IMR-90 (cell line): ENCODE data around the gene PRDM5. TPM values are rescaled to one million over a fixed set of nuclear protein-coding genes. Genes with fewer than 3 reads are reported as not detected.

Experiments
- ATAC-seq: fragments of 200-7000 bp; cut with Tn5 transposase; 2 replicates; pipeline ENCODE4 v1.9.1; 2020; ENCODE audit warnings: low read depth, mild to moderate bottlenecking, moderate library complexity
- BruUV-seq: library from RNA; stranded (reverse); fragments of 400-500 nt; replicated peaks from 2 replicates; lab custom pipeline; 2021; lab: Mats Ljungman, UMichigan
- CTCF ChIA-PET: fragments of 300-600 bp; formaldehyde crosslinking; extraction: SDS; loops from one replicate; lab custom pipeline; 2021; ENCODE audit warnings: antibody characterized with exemption; lab: Yijun Ruan, JAX
- POLR2A ChIA-PET: fragments of 300-600 bp; sonication (Branson Sonifier 250); formaldehyde crosslinking; loops from one replicate; lab custom pipeline; 2022; ENCODE audit warnings: antibody characterized with exemption; ENCODE audit not compliant: unreplicated experiment; lab: Charles Lee
- DNase-seq: peaks from one replicate; pipeline ENCODE4 v3.0.0; 2013
- H2AFZ ChIP-seq: replicated peaks from 2 replicates; pipeline ENCODE3; 2013; ENCODE audit warnings: low read length, mild to moderate bottlenecking; ENCODE audit not compliant: poor library complexity
- H2AK5ac ChIP-seq: 2 replicates; pipeline ENCODE4 v1.6.1; 2013; ENCODE audit warnings: low read depth, low read length, inconsistent platforms
- H2AK9ac ChIP-seq: replicated peaks from 2 replicates; pipeline ENCODE3; 2013; ENCODE audit warnings: mild to moderate bottlenecking, low read depth, low read length, moderate library complexity; ENCODE audit not compliant: poor library complexity
- H2BK120ac ChIP-seq: 2 replicates; pipeline ENCODE4 v1.6.1; 2013; ENCODE audit warnings: low read depth, low read length, inconsistent platforms
- H2BK15ac ChIP-seq: 3 replicates; pipeline ENCODE4 v1.6.1; 2013; ENCODE audit warnings: low read depth, low read length, inconsistent platforms
- H2BK20ac ChIP-seq: 2 replicates; pipeline ENCODE4 v1.6.1; 2013; ENCODE audit warnings: low read depth, mild to moderate bottlenecking, inconsistent platforms, low read length, moderate library complexity
- H2BK5ac ChIP-seq: 2 replicates; pipeline ENCODE4 v1.6.1; 2013; ENCODE audit warnings: mild to moderate bottlenecking, low read depth, low read length, inconsistent platforms; ENCODE audit not compliant: poor library complexity, severe bottlenecking
- H3K14ac ChIP-seq: replicated peaks from 2 replicates; pipeline ENCODE4 v1.6.1; 2013; ENCODE audit warnings: low read depth, low read length, inconsistent platforms
- H3K18ac ChIP-seq: 2 replicates; pipeline ENCODE4 v1.6.1; 2013; ENCODE audit warnings: low read depth, low read length, control low read depth
- H3K23ac ChIP-seq: 2 replicates; pipeline ENCODE4 v1.6.1; 2013; ENCODE audit warnings: low read depth, low read length, inconsistent platforms
- H3K27ac ChIP-seq: 2 replicates; pipeline ENCODE4 v1.5.1; 2013; ENCODE audit warnings: mild to moderate bottlenecking, control low read depth, low read length; ENCODE audit not compliant: insufficient read depth
- H3K27me3 ChIP-seq: 2 replicates; pipeline ENCODE4 v1.6.1; 2013; ENCODE audit warnings: low read length; ENCODE audit not compliant: control insufficient read depth, insufficient read depth
- H3K36me3 ChIP-seq: 2 replicates; pipeline ENCODE4 v1.6.1; 2013; ENCODE audit warnings: low read length, mixed read lengths; ENCODE audit not compliant: control insufficient read depth, insufficient read depth
- H3K4ac ChIP-seq: 2 replicates; pipeline ENCODE4 v1.6.1; 2013; ENCODE audit warnings: low read depth, low read length, inconsistent platforms
- H3K4me1 ChIP-seq: 2 replicates; pipeline ENCODE4 v1.6.1; 2013; ENCODE audit warnings: low read length, mixed read lengths; ENCODE audit not compliant: control insufficient read depth, insufficient read depth
- H3K4me2 ChIP-seq: 2 replicates; pipeline ENCODE4 v1.6.1; 2013; ENCODE audit warnings: low read depth, mild to moderate bottlenecking, control low read depth, low read length, moderate library complexity
- H3K4me3 ChIP-seq: 2 replicates; pipeline ENCODE4 v1.5.1; 2013; ENCODE audit warnings: low read depth, mild to moderate bottlenecking, control low read depth, low read length, moderate library complexity; ENCODE audit not compliant: insufficient read depth
- H3K56ac ChIP-seq: 2 replicates; pipeline ENCODE4 v1.6.1; 2013; ENCODE audit warnings: low read length, inconsistent platforms; ENCODE audit not compliant: insufficient read depth; ENCODE audit errors: extremely low read depth
- H3K79me1 ChIP-seq, 2 experiments: 2 replicates each; pipeline ENCODE4 v1.6.1; 2013; ENCODE audit warnings: low read length in 2 of 2, inconsistent platforms in 1 of 2, low read depth in 1 of 2
- H3K9ac ChIP-seq: 2 replicates; pipeline ENCODE4 v1.6.1; 2013; ENCODE audit warnings: low read depth, low read length, control low read depth
- H3K9me1 ChIP-seq: 2 replicates; pipeline ENCODE4 v1.6.1; 2013; ENCODE audit warnings: low read length, inconsistent platforms; ENCODE audit not compliant: insufficient read depth
- H3K9me3 ChIP-seq: 2 replicates; pipeline ENCODE4 v1.6.1; 2013; ENCODE audit warnings: low read length; ENCODE audit not compliant: control insufficient read depth, insufficient read depth
- H4K20me1 ChIP-seq: 2 replicates; pipeline ENCODE4 v1.6.1; 2013; ENCODE audit warnings: low read length, inconsistent platforms; ENCODE audit not compliant: insufficient read depth
- H4K5ac ChIP-seq: 2 replicates; pipeline ENCODE4 v1.6.1; 2013; ENCODE audit warnings: mild to moderate bottlenecking, low read depth, low read length, control low read depth
- H4K8ac ChIP-seq, 2 experiments: 2 replicates each; pipeline ENCODE4 v1.6.1; 2013; ENCODE audit warnings: low read depth in 2 of 2, low read length in 2 of 2, control low read depth in 1 of 2, inconsistent platforms in 1 of 2
- H4K91ac ChIP-seq: 2 replicates; pipeline ENCODE4 v1.6.1; 2013; ENCODE audit warnings: low read depth, low read length, inconsistent platforms; ENCODE audit not compliant: insufficient read depth
- FOS ChIP-seq: fragments of 150-350 bp; IDR thresholded peaks from 2 replicates; pipeline ENCODE4 v1.6.1; 2016; ENCODE audit warnings: low read depth, low read length
- MAFK ChIP-seq: IDR thresholded peaks from 2 replicates; pipeline ENCODE4 v1.6.1; 2012; ENCODE audit warnings: low read depth, low read length, improper control_type of control experiment
- MAZ ChIP-seq: IDR thresholded peaks from 2 replicates; pipeline ENCODE4 v1.6.1; 2012; ENCODE audit warnings: low read depth, mild to moderate bottlenecking, low read length, improper control_type of control experiment, moderate library complexity, borderline replicate concordance
- NFE2L2 ChIP-seq: fragments of 150-350 bp; IDR thresholded peaks from 2 replicates; pipeline ENCODE4 v1.6.1; 2016; ENCODE audit warnings: low read depth, mild to moderate bottlenecking, low read length
- POLR2A ChIP-seq: IDR thresholded peaks from 2 replicates; pipeline ENCODE4 v1.6.1; 2012; ENCODE audit warnings: mild to moderate bottlenecking, low read depth, low read length
- SMC3 ChIP-seq: fragments of 150-350 bp; IDR thresholded peaks from 2 replicates; pipeline ENCODE4 v1.6.1; 2016; ENCODE audit warnings: low read depth, mild to moderate bottlenecking, antibody characterized with exemption, low read length, moderate library complexity
- WGBS, 2 experiments: methylation state at CpG; one replicate each; pipeline versions ENCODE4 v1.1.5 to v1.1.7; 2013; ENCODE audit warnings: missing lambda C conversion rate in 2 of 2; ENCODE audit not compliant: insufficient read length in 1 of 2; ENCODE audit errors: extremely low coverage in 2 of 2; 5-methylcytosine and 5-hydroxymethylcytosine counted together
- dilution Hi-C: fragments of 300-500 bp; cut with HindIII; formaldehyde crosslinking; loops from one replicate; pipeline ENCODE4 v1.14.3; 2018; ENCODE audit warnings: low sequenced_read_pairs; ENCODE audit not compliant: unreplicated experiment
- in situ Hi-C: fragments of 300-500 bp; cut with MboI; formaldehyde crosslinking; loops from 3 replicates; pipeline ENCODE4 v1.14.3; 2019; ENCODE audit warnings: low sequenced_read_pairs, inconsistent platforms, mixed read lengths
- intact Hi-C: fragments of 100-400 bp; cut with micrococcal nuclease; formaldehyde crosslinking; loops from 2 replicates; pipeline ENCODE4 v1.10.0; 2022
- polyA plus RNA-seq, 3 experiments: library from polyadenylated mRNA; depleted of rRNA; stranded (reverse); fragments of >200 nt; gene quantifications; 2 replicates each; pipeline ENCODE4 v1.2.3, GENCODE V29; 2012; ENCODE audit warnings: low replicate concordance in 1 of 3
- total RNA-seq: library from RNA; depleted of rRNA; stranded (reverse); fragments of >200 nt; gene quantifications from 2 replicates; pipeline ENCODE4 v1.2.3, GENCODE V29; 2012
- TF ChIP-seq, protein P1 (sequence below): fragments of 150-350 bp; IDR thresholded peaks from 2 replicates; pipeline ENCODE4 v1.6.1; 2016; ENCODE audit warnings: low read depth, mild to moderate bottlenecking, low read length, moderate library complexity, borderline replicate concordance
- TF ChIP-seq, protein P2 (sequence below): fragments of 150-350 bp; IDR thresholded peaks from 2 replicates; pipeline ENCODE4 v1.6.1; 2017; ENCODE audit warnings: mild to moderate bottlenecking, antibody characterized with exemption, low read length, low read depth
- TF ChIP-seq, protein P3 (sequence below): conservative IDR thresholded peaks from 2 replicates; pipeline ENCODE4 v1.5.1; 2012; ENCODE audit warnings: mild to moderate bottlenecking, low read depth, low read length, improper control_type of control experiment

The PRDM5 gene
- total and polyA plus RNA-seq, 2 of the 4 experiments (the other 2 are of a cell fraction): 4.1 to 10.8 TPM

DNA sequence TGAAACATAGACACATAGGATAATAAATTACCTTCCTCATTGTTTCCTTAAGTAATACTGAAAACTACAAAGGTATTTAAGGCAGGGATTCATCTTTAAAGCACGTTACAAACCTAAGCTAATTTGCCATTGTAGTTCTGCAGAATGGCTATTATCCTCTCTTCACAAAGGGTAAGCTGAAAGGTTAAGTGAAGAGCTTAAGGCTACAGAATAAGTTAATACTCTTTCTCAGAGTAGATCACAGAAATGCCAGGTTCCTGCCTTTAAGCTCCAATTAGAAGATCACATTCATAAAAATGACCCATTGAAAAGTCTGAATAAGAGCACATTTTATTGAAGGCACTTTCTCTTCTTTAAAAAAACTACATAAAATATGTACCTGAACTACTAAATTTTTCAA, 42.1 kb upstream of the PRDM5 start:
- Histone ChIP-seq H2AFZ (no peak overlapping the region), H3K9me3 (no peaks in the 10 kb centered on the region), H3K4me1 (no peaks in the 10 kb centered on the region), H3K27ac (no peak overlapping the region), H3K79me1 (no peaks in the 10 kb centered on the region), H3K27me3 (no peaks in the 10 kb centered on the region), H3K4me2 (no peak overlapping the region), H3K14ac (no peak overlapping the region), H2AK5ac (no peak overlapping the region), H3K9ac (no peak overlapping the region), H2BK120ac (no peak overlapping the region), H2BK20ac (no peak overlapping the region), H3K9me1 (no peaks in the 10 kb centered on the region), H4K20me1 (no peaks in the 10 kb centered on the region), H2AK9ac (no peak overlapping the region), H3K4ac (no peak overlapping the region), H2BK5ac (no peak overlapping the region), H3K18ac (no peak overlapping the region), H4K91ac (no peak overlapping the region), H2BK15ac (no peak overlapping the region), H3K36me3 (no peaks in the 10 kb centered on the region), H4K8ac (no peak overlapping the region), H3K56ac (no peak overlapping the region), H4K5ac (no peak overlapping the region), H3K23ac (no peak overlapping the region), H3K4me3 (no peak overlapping the region)
- TF ChIP-seq, protein P1, sequence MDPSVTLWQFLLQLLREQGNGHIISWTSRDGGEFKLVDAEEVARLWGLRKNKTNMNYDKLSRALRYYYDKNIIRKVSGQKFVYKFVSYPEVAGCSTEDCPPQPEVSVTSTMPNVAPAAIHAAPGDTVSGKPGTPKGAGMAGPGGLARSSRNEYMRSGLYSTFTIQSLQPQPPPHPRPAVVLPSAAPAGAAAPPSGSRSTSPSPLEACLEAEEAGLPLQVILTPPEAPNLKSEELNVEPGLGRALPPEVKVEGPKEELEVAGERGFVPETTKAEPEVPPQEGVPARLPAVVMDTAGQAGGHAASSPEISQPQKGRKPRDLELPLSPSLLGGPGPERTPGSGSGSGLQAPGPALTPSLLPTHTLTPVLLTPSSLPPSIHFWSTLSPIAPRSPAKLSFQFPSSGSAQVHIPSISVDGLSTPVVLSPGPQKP: no peak
- TF ChIP-seq NFE2L2: no peak
- no peak for TF ChIP-seq FOS
- no peak for TF ChIP-seq SMC3
- no peak for TF ChIP-seq POLR2A
- no peak for TF ChIP-seq MAZ
- TF ChIP-seq, protein P2, sequence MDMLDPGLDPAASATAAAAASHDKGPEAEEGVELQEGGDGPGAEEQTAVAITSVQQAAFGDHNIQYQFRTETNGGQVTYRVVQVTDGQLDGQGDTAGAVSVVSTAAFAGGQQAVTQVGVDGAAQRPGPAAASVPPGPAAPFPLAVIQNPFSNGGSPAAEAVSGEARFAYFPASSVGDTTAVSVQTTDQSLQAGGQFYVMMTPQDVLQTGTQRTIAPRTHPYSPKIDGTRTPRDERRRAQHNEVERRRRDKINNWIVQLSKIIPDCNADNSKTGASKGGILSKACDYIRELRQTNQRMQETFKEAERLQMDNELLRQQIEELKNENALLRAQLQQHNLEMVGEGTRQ: no peak
- TF ChIP-seq, protein P3, sequence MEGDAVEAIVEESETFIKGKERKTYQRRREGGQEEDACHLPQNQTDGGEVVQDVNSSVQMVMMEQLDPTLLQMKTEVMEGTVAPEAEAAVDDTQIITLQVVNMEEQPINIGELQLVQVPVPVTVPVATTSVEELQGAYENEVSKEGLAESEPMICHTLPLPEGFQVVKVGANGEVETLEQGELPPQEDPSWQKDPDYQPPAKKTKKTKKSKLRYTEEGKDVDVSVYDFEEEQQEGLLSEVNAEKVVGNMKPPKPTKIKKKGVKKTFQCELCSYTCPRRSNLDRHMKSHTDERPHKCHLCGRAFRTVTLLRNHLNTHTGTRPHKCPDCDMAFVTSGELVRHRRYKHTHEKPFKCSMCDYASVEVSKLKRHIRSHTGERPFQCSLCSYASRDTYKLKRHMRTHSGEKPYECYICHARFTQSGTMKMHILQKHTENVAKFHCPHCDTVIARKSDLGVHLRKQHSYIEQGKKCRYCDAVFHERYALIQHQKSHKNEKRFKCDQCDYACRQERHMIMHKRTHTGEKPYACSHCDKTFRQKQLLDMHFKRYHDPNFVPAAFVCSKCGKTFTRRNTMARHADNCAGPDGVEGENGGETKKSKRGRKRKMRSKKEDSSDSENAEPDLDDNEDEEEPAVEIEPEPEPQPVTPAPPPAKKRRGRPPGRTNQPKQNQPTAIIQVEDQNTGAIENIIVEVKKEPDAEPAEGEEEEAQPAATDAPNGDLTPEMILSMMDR: no peak
- no peak for TF ChIP-seq MAFK
- no TSS peak for BruUV-seq
- intact Hi-C loops (no loop called here), dilution Hi-C loops (no loop called here), in situ Hi-C loops (no loop called here)
- POLR2A ChIA-PET: no interaction called here
- no peak for ATAC-seq
- WGBS, 2 experiments: no CpG with 5 or more reads among the region's 1 CpG
- CTCF ChIA-PET: interaction anchor here (0.9 kb wide), 1 partner anchor 13 kb away, joined by 5 read pairs; no protein-coding TSS in a partner anchor
- DNase-seq: no peak
